Neutrophil (primary cell): ENCODE data around the gene COL6A1.

Experiments used
- H3K27ac ChIP-seq: fragments of 200-600 bp; sonication (generic); 2 replicates; pipeline ENCODE4 v1.5.1; 2016; ENCODE audit warnings: mild to moderate bottlenecking, moderate library complexity
- H3K27me3 ChIP-seq: fragments of 200-600 bp; sonication (generic); 2 replicates; pipeline ENCODE4 v1.6.0; 2016; ENCODE audit warnings: mild to moderate bottlenecking
- H3K36me3 ChIP-seq: fragments of 200-600 bp; sonication (generic); 2 replicates; pipeline ENCODE4 v1.5.1; 2017
- H3K4me1 ChIP-seq, 2 experiments: fragments of 200-600 bp in 1 of 2; sonication (generic) in 1 of 2; 1 replicate in 1 of 2; 2 replicates in 1 of 2; pipeline versions ENCODE4 v1.5.1 to v1.6.1; 2013 to 2016; ENCODE audit warnings: low read depth in 1 of 2, low read length in 1 of 2, mild to moderate bottlenecking in 1 of 2, moderate library complexity in 1 of 2; ENCODE audit not compliant: control insufficient read depth in 1 of 2, insufficient read depth in 1 of 2
- H3K4me3 ChIP-seq, 2 experiments: fragments of 200-600 bp in 1 of 2; sonication (generic) in 1 of 2; 1 replicate in 1 of 2; 2 replicates in 1 of 2; pipeline ENCODE4 v1.5.1; 2013 to 2016; ENCODE audit warnings: low read depth in 1 of 2, low read length in 1 of 2, mild to moderate bottlenecking in 1 of 2, moderate library complexity in 1 of 2
- H3K9me3 ChIP-seq: fragments of 200-600 bp; sonication (generic); 2 replicates; pipeline ENCODE4 v1.5.1; 2016
- TF ChIP-seq, protein P1 (sequence below): fragments of 200-600 bp; sonication (generic); IDR thresholded peaks from 2 replicates; pipeline ENCODE4 v1.5.1; 2016; ENCODE audit warnings: antibody characterized with exemption

COL6A1 gene

DNA sequence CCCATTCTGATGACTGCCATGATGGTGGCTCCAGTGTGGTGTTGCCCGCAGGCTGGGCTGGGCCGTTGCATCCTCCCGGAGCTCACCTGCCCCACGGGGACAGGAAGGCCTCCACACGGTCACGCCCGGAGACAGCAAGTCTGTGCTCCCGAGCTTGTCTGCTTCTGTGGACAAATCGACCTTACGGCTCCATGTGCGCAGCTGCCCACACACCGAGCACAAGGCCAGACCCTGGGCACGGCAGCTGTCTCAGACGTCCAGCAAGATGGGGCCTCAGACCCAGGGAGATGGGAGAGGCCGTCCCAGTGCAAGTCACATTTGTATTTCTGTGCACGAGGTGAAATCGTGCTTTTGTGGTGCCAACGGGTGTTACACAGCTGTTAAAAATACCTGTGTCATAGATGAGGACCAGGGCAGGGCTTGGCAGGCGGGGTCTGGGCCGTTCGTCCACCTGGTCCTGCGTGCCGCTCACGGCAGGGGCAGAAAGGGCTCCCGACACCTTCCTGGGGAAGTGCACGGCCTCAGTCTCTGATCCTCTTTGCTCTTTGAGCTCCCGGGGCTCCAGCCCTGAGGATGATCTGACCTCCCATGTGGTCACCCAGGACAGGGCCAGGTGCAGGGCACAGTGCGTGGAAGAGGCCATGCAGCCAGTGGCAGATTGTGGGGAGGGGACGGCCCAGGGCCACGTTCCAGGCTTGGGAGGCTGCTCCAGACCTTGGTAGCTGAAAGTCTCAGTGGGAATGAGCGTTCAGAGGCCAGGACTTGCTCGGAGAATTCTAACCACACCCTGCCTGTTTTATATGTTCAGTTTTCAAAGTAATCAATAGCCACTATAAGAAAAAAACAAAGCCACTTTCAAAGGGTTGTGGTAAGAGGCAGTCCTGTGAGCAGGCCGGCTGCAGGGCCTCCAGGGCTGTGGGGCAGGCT, 13.5 kb downstream of the COL6A1 start:
- Histone ChIP-seq H3K4me1 (no peaks in the 10 kb centered on the region), H3K9me3 (no peaks in the 10 kb centered on the region), H3K27me3 (no peaks in the 10 kb centered on the region), H3K4me3 (no peak overlapping the region), H3K27ac (no peak overlapping the region), H3K36me3 (no peaks in the 10 kb centered on the region)
- TF ChIP-seq, protein P1, sequence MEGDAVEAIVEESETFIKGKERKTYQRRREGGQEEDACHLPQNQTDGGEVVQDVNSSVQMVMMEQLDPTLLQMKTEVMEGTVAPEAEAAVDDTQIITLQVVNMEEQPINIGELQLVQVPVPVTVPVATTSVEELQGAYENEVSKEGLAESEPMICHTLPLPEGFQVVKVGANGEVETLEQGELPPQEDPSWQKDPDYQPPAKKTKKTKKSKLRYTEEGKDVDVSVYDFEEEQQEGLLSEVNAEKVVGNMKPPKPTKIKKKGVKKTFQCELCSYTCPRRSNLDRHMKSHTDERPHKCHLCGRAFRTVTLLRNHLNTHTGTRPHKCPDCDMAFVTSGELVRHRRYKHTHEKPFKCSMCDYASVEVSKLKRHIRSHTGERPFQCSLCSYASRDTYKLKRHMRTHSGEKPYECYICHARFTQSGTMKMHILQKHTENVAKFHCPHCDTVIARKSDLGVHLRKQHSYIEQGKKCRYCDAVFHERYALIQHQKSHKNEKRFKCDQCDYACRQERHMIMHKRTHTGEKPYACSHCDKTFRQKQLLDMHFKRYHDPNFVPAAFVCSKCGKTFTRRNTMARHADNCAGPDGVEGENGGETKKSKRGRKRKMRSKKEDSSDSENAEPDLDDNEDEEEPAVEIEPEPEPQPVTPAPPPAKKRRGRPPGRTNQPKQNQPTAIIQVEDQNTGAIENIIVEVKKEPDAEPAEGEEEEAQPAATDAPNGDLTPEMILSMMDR: no peak

DNA sequence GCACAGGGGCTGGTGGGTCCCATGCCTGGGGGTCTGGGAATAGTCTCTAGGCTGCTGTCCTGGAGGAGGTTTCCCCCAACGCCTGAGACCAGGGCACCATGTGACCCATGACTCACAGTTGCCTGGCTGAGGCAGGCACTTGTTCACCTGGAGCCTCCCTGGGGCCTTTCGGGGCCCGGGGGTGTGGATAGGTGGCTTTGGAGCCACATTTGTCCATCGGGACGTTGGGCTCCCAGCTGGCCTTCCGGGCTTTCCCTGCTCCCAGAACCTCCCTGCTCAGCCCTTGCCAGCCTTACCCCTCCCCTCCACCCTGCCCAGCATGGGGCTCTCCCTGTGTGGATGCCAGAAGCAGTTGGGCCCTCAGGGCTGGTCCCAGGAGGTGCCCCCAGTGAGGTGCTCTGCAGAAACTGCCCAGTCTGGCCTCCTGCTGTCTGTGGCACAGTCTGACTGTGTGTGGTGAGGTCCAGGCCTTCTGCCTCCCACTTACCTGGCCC, 14.2 kb downstream of the COL6A1 start:
- no peak overlapping the region for H3K27ac ChIP-seq
- TF ChIP-seq, protein P1: no peak
- H3K9me3 ChIP-seq: no peaks in the 10 kb centered on the region
- H3K27me3 ChIP-seq: no peaks in the 10 kb centered on the region
- H3K4me1 ChIP-seq: no peaks in the 10 kb centered on the region
- no peaks in the 10 kb centered on the region for H3K36me3 ChIP-seq
- H3K4me3 ChIP-seq: no peak overlapping the region

DNA sequence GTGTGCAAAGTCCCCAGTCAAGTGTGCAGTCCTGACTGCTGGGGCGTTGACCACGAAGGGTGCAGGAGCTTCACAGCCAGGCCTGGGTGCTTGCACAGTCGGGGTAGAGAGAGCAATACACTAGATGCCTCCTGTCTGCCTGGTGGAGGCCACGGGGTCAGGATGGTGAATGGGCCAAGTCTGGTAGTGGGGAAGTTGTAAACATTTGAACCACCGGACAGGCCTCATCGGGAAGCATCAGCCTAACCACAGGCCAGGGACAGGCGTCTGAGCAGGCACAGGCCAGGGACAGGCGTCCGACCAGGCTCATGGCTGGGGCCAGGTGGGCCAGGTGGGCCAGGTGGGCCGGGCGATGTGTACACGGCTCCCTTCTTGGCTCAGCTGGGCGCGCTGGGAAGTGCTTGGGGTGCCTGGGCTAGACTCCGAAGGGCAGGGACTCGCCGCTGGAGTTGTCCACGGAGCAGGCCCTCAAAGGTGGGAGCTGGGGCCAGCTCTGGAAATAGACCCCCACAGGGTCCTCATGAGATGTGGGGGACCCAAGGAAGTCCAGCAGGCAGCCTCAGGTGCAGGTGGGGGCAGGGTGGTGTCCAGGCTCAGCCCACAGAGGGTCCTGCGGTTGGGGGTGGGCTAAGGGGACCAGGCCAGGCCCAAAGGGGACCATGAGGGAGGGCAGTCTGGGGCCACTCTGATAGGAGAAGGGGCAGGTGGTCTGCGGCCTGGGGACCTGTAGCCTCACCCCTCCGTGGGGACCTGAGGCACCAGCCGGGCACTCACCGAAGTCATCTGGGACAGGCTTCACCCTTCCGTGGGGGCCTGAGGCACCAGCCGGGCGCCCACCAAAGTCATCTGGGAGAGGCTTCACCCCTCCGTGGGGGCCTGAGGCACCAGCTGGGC, 15.0 kb downstream of the COL6A1 start:
- H3K4me3 ChIP-seq: no peak overlapping the region
- no peaks in the 10 kb centered on the region for H3K27me3 ChIP-seq
- TF ChIP-seq, protein P1: no peak
- H3K9me3 ChIP-seq: no peaks in the 10 kb centered on the region
- no peaks in the 10 kb centered on the region for H3K4me1 ChIP-seq
- no peak overlapping the region for H3K27ac ChIP-seq
- H3K36me3 ChIP-seq: no peaks in the 10 kb centered on the region

DNA sequence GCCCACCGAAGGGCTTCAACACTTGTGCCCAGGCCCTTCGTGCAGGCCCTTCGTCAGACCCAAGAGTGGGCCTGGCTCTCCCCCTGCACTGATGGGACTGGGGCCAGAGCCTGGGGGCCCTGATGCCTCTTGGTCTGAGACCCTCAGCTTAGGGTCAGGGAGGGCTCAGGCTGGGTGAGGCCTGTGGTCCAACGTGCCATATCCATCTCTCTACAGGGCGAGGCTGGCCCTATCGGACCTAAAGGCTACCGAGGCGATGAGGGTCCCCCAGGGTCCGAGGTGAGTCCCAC, 15.6 kb downstream of the COL6A1 start:
- H3K9me3 ChIP-seq: no peaks in the 10 kb centered on the region
- TF ChIP-seq, protein P1: no peak
- H3K36me3 ChIP-seq: no peaks in the 10 kb centered on the region
- no peak overlapping the region for H3K4me3 ChIP-seq
- H3K27ac ChIP-seq: no peak overlapping the region
- no peaks in the 10 kb centered on the region for H3K4me1 ChIP-seq
- no peaks in the 10 kb centered on the region for H3K27me3 ChIP-seq

DNA sequence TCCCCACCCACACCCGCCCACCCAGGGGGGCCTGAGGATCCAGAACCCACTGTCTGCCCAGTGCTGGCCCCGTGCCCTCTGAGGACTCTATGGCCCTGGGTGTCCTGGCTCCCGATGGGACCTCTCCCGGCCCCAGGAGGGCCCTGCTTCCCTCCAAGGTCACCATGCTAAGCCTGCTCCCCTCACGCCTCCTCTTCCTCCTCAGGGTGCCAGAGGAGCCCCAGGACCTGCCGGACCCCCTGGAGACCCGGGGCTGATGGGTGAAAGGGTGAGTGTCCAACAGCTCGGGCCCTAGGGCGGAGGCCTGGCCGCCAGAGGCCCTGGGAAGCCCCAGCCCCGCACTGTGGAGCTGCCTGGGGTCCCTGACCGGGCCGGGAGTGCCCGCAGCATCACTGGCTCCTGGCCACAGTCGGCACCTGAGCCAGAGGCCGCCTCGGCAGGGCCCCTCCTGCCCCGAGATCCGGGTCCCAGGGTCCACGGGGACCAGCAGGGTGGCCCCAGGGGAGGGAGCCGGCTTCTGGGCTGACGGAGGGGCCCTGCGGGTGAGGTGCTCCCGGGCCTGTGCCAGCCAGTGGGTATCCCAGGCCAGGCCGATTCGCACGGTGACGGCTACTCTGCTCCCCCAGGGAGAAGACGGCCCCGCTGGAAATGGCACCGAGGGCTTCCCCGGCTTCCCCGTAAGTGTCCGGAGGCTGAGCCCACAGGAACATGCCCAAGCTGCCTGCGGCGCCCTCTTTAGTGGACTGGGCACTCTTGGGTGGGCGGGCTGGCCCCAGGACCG, 16.1 kb downstream of the COL6A1 start:
- Histone ChIP-seq H3K4me3 (no peak overlapping the region), H3K27me3 (no peaks in the 10 kb centered on the region), H3K36me3 (no peaks in the 10 kb centered on the region), H3K27ac (no peak overlapping the region), H3K4me1 (no peaks in the 10 kb centered on the region), H3K9me3 (no peaks in the 10 kb centered on the region)
- TF ChIP-seq, protein P1: no peak
